BLaER1 (cell line): ENCODE results near the gene ADAM12.

ENCODE experiments used
- H3K27ac ChIP-seq: shearing (Covaris generic); formaldehyde crosslinking; 2 replicates; pipeline ENCODE4 v1.8.1; 2022
- H3K27me3 ChIP-seq: shearing (Covaris generic); formaldehyde crosslinking; 2 replicates; pipeline ENCODE4 v1.8.1; 2022
- H3K36me3 ChIP-seq: shearing (Covaris generic); formaldehyde crosslinking; 2 replicates; pipeline ENCODE4 v1.8.1; 2022
- H3K4me1 ChIP-seq: shearing (Covaris generic); formaldehyde crosslinking; 2 replicates; pipeline ENCODE4 v1.8.1; 2022
- H3K4me2 ChIP-seq: shearing (Covaris generic); formaldehyde crosslinking; 2 replicates; pipeline ENCODE4 v1.8.1; 2022
- H3K4me3 ChIP-seq: shearing (Covaris generic); formaldehyde crosslinking; 2 replicates; pipeline ENCODE4 v1.8.1; 2022
- H3K9ac ChIP-seq: shearing (Covaris generic); formaldehyde crosslinking; 2 replicates; pipeline ENCODE4 v1.8.1; 2022
- H3K9me3 ChIP-seq: shearing (Covaris generic); formaldehyde crosslinking; 2 replicates; pipeline ENCODE4 v1.8.1; 2022
- H4K20me1 ChIP-seq: shearing (Covaris generic); formaldehyde crosslinking; 2 replicates; pipeline ENCODE4 v1.8.1; 2022
- Cebpa-rat ChIP-seq: shearing (Covaris generic); IDR thresholded peaks from 2 replicates; pipeline ENCODE4 v1.8.1; 2022

ADAM12 gene

GRCh38 chr10:126375926-126376554 is 12.2 kb downstream of the ADAM12 start:
- no peaks in the 10 kb centered on the region for H3K27me3 ChIP-seq
- no peak overlapping the region for H3K4me3 ChIP-seq
- no peak overlapping the region for H3K27ac ChIP-seq
- H3K9me3 ChIP-seq = peaks cover 24% of the 10 kb centered on the region
- H3K9ac ChIP-seq = no peak overlapping the region
- no peaks in the 10 kb centered on the region for H4K20me1 ChIP-seq
- H3K36me3 ChIP-seq = no peaks in the 10 kb centered on the region
- peaks cover 5% of the 10 kb centered on the region; the same call in 1 of the 2 replicates for H3K4me1 ChIP-seq
- no peak for TF ChIP-seq Cebpa-rat
- no peak overlapping the region for H3K4me2 ChIP-seq

GRCh38 chr10:126375299-126375698 is 13.0 kb downstream of the ADAM12 start:
- Histone ChIP-seq H3K9ac (no peak overlapping the region), H3K27ac (no peak overlapping the region), H3K36me3 (no peaks in the 10 kb centered on the region), H4K20me1 (no peaks in the 10 kb centered on the region), H3K4me2 (no peak overlapping the region), H3K4me3 (no peak overlapping the region), H3K9me3 (peaks cover 24% of the 10 kb centered on the region), H3K4me1 (peaks cover 5% of the 10 kb centered on the region; the same call in 1 of the 2 replicates), H3K27me3 (no peaks in the 10 kb centered on the region)
- TF ChIP-seq Cebpa-rat = no peak

- no peak for TF ChIP-seq Cebpa-rat
- peaks cover 24% of the 10 kb centered on the region for H3K9me3 ChIP-seq
- peaks cover 5% of the 10 kb centered on the region; the same call in 1 of the 2 replicates for H3K4me1 ChIP-seq
- no peak overlapping the region for H3K4me2 ChIP-seq
- no peak overlapping the region for H3K27ac ChIP-seq
- H3K36me3 ChIP-seq = no peaks in the 10 kb centered on the region
- H3K27me3 ChIP-seq = no peaks in the 10 kb centered on the region
- H4K20me1 ChIP-seq = no peaks in the 10 kb centered on the region
- H3K9ac ChIP-seq = no peak overlapping the region
- H3K4me3 ChIP-seq = no peak overlapping the region
Measured at GRCh38 chr10:126374435-126374834, 13.8 kb downstream of the ADAM12 start.

GRCh38 chr10:126373972-126374371 is 14.3 kb downstream of the ADAM12 start:
- no peak overlapping the region for H3K4me3 ChIP-seq
- H3K27ac ChIP-seq = no peak overlapping the region
- H3K9ac ChIP-seq = no peak overlapping the region
- no peak overlapping the region for H3K4me2 ChIP-seq
- H3K36me3 ChIP-seq = no peaks in the 10 kb centered on the region
- H3K9me3 ChIP-seq = peaks cover 24% of the 10 kb centered on the region
- no peaks in the 10 kb centered on the region for H3K27me3 ChIP-seq
- no peak for TF ChIP-seq Cebpa-rat
- no peaks in the 10 kb centered on the region for H4K20me1 ChIP-seq
- peaks cover 5% of the 10 kb centered on the region; the same call in 1 of the 2 replicates for H3K4me1 ChIP-seq

GRCh38 chr10:126373147-126373546 is 15.1 kb downstream of the ADAM12 start:
- Histone ChIP-seq H3K4me3 (no peak overlapping the region), H3K36me3 (no peaks in the 10 kb centered on the region), H3K9me3 (peaks cover 24% of the 10 kb centered on the region), H3K4me2 (no peak overlapping the region), H3K27ac (no peak overlapping the region), H3K27me3 (no peaks in the 10 kb centered on the region), H3K9ac (no peak overlapping the region), H4K20me1 (no peaks in the 10 kb centered on the region), H3K4me1 (peaks cover 5% of the 10 kb centered on the region; the same call in 1 of the 2 replicates)
- TF ChIP-seq Cebpa-rat = no peak

- TF ChIP-seq Cebpa-rat = no peak
- H3K36me3 ChIP-seq = no peaks in the 10 kb centered on the region
- H3K4me2 ChIP-seq = no peak overlapping the region
- H3K4me1 ChIP-seq = peaks cover 5% of the 10 kb centered on the region; the same call in 1 of the 2 replicates
- H3K27ac ChIP-seq = no peak overlapping the region
- H3K9me3 ChIP-seq = peaks cover 21% of the 10 kb centered on the region
- H3K9ac ChIP-seq = no peak overlapping the region
- H3K27me3 ChIP-seq = no peaks in the 10 kb centered on the region
- H4K20me1 ChIP-seq = no peaks in the 10 kb centered on the region
- no peak overlapping the region for H3K4me3 ChIP-seq
Measured at GRCh38 chr10:126372396-126372795, 15.9 kb downstream of the ADAM12 start.

- no peaks in the 10 kb centered on the region for H4K20me1 ChIP-seq
Measured at GRCh38 chr10:126369125-126369710, 19.1 kb downstream of the ADAM12 start.

GRCh38 chr10:126357169-126357568 is 31.1 kb downstream of the ADAM12 start:
- H3K4me3 ChIP-seq = no peak overlapping the region
- no peaks in the 10 kb centered on the region for H3K36me3 ChIP-seq
- no peak overlapping the region for H3K9ac ChIP-seq
- H3K4me2 ChIP-seq = no peak overlapping the region
- no peaks in the 10 kb centered on the region for H3K4me1 ChIP-seq
- H4K20me1 ChIP-seq = no peaks in the 10 kb centered on the region
- no peak for TF ChIP-seq Cebpa-rat
- peaks cover 53% of the 10 kb centered on the region for H3K9me3 ChIP-seq
- H3K27ac ChIP-seq = no peak overlapping the region
- no peaks in the 10 kb centered on the region for H3K27me3 ChIP-seq

More at GRCh38 chr10:126369125-126369710, 19.1 kb downstream of the ADAM12 start:
- Histone ChIP-seq H3K4me1 (peaks cover 5% of the 10 kb centered on the region; the same call in 1 of the 2 replicates), H3K27ac (no peak overlapping the region), H3K9me3 (0 out of 2 replicates have a peak, but pooled peaks cover 5% of the 10 kb centered on the region), H3K36me3 (no peaks in the 10 kb centered on the region), H3K9ac (no peak overlapping the region), H3K4me3 (no peak overlapping the region), H3K27me3 (no peaks in the 10 kb centered on the region), H3K4me2 (no peak overlapping the region)
- no peak for TF ChIP-seq Cebpa-rat

- Histone ChIP-seq H3K4me3 (no peak overlapping the region), H4K20me1 (no peaks in the 10 kb centered on the region), H3K4me1 (no peaks in the 10 kb centered on the region), H3K27ac (no peak overlapping the region), H3K27me3 (no peaks in the 10 kb centered on the region), H3K4me2 (no peak overlapping the region), H3K9me3 (peaks cover 31% of the 10 kb centered on the region), H3K9ac (no peak overlapping the region), H3K36me3 (no peaks in the 10 kb centered on the region)
- TF ChIP-seq Cebpa-rat = no peak
Measured at GRCh38 chr10:126353666-126354065, 34.6 kb downstream of the ADAM12 start.

GRCh38 chr10:126352453-126352852 is 35.8 kb downstream of the ADAM12 start:
- no peak overlapping the region for H3K27ac ChIP-seq
- H3K36me3 ChIP-seq = no peaks in the 10 kb centered on the region
- no peaks in the 10 kb centered on the region for H3K27me3 ChIP-seq
- no peak for TF ChIP-seq Cebpa-rat
- H4K20me1 ChIP-seq = no peaks in the 10 kb centered on the region
- H3K4me3 ChIP-seq = no peak overlapping the region
- H3K9ac ChIP-seq = no peak overlapping the region
- no peak overlapping the region for H3K4me2 ChIP-seq
- peaks cover 20% of the 10 kb centered on the region for H3K9me3 ChIP-seq
- H3K4me1 ChIP-seq = no peaks in the 10 kb centered on the region
